HFFc6 (cell line): ENCODE data around the gene BBIP1. TPM values are rescaled to one million over a fixed set of nuclear protein-coding genes. Genes with fewer than 3 reads are reported as not detected.
A peak's percentile ranks its signal among the peaks of the same experiment; 100 is the strongest.
"Not testable (repeated sequence)": the region's sequence is repeated elsewhere in the genome, so short reads cannot be mapped to it uniquely, and the experiment has no call there.

Source experiments
- DNase-seq: peaks from one replicate; pipeline ENCODE4 v3.0.0-alpha.2; 2018
- H3K27ac Mint-ChIP-seq: 2 replicates; pipeline ENCODE4 v1.8.0; 2020; ENCODE audit warnings: mild to moderate bottlenecking, mixed read lengths
- H3K27me3 Mint-ChIP-seq: 2 replicates; pipeline ENCODE4 v1.8.0; 2021; ENCODE audit warnings: mild to moderate bottlenecking, moderate library complexity, mixed read lengths; ENCODE audit not compliant: insufficient read depth
- H3K36me3 Mint-ChIP-seq: 2 replicates; pipeline ENCODE4 v1.8.0; 2021; ENCODE audit warnings: low read depth, mixed read lengths
- H3K4me1 Mint-ChIP-seq: 2 replicates; pipeline ENCODE4 v1.8.0; 2020; ENCODE audit warnings: low read depth, mixed read lengths
- H3K4me3 Mint-ChIP-seq: 2 replicates; pipeline ENCODE4 v1.8.0; 2020; ENCODE audit warnings: mild to moderate bottlenecking, moderate library complexity, mixed read lengths
- H3K9me3 Mint-ChIP-seq: 2 replicates; pipeline ENCODE4 v1.8.0; 2020; ENCODE audit warnings: mild to moderate bottlenecking, mixed read lengths
- CTCF ChIP-seq: fragments of 200-600 bp; sonication (generic); IDR thresholded peaks from 2 replicates; pipeline ENCODE4 v1.5.0; 2021; ENCODE audit warnings: antibody characterized with exemption, mild to moderate bottlenecking
- total RNA-seq, 6 experiments: library from RNA; stranded (reverse); fragmentation: NEBNext Ultra II Directional; extraction: Animal tissue kit (Norgen Biotek cat#: 25700); gene quantifications; 2 replicates in 1 of 6; 3 replicates in 5 of 6; pipeline ENCODE4 v1.2.3, GENCODE V29; 2021

The BBIP1 gene
- total RNA-seq, 6 experiments from 2014 or later = 28.5 to 36.1 (median 31.2) TPM

- H3K4me3 Mint-ChIP-seq = no peak overlapping the region
- peak overlapping the region; percentile 55 for H3K27ac Mint-ChIP-seq
- DNase-seq = no peak
- H3K36me3 Mint-ChIP-seq = peaks cover 3% of the 10 kb centered on the region
- no peak for TF ChIP-seq CTCF
- H3K27me3 Mint-ChIP-seq = 0 out of 2 replicates have a peak, but pooled peaks cover 2% of the 10 kb centered on the region
- H3K4me1 Mint-ChIP-seq = peaks cover 33% of the 10 kb centered on the region
- H3K9me3 Mint-ChIP-seq = no peaks in the 10 kb centered on the region
These were observed 5.0 kb upstream of the BBIP1 start for GRCh38 chr10:110923856-110924493.

DNA sequence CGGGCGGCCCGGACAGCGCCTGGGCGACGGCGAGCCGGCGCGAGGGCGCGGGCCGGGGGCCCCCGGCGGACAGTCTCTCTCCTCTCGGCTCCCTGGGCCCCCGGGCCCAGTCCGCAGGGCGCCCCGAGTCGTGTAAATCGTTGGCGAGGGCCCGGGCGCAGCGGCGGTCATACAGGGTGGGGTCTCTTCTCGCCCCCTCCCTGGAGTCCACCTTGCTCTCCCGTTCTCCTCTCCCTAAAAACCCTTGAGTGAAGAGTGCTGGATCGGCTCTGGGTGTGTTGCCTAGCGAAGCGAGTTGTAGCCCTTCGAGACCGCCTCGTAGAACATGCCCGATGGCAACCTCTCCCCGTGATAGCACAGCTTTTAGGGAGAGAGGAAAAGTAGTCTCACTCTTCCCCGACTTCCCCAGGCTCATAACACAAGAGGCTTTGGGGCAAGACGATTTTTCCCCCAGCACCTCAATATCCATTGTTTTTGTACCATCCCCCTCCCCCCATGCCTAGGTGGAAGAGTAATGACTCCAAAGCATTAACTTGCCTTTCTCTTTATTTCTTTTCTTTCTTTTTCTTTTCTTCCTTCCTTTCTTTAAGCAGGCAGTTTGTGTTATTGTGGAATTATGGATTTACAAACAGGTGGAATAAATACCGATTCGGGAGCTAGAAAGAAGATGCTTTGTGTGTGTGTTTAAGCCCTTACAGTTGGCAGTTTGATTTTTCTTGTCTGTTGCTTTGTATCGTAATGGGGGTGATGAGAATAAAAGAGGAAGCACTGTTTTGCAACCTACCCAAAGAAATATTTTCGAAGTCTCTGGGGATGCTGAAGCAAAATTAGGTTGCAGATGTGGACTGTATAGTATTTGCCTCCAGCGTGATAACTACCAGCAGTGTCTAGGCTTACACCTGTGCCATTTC, 1.2 kb upstream of the BBIP1 start:
- Mint-ChIP-seq H3K9me3 (no peaks in the 10 kb centered on the region), H3K4me1 (peaks cover 64% of the 10 kb centered on the region), H3K36me3 (peaks cover 3% of the 10 kb centered on the region), H3K4me3 (peak overlapping the region; percentile 94), H3K27ac (peak overlapping the region; percentile 92), H3K27me3 (peaks cover 7% of the 10 kb centered on the region; the same call in 1 of the 2 replicates)
- DNase-seq = peak; percentile 23
- TF ChIP-seq CTCF = no peak

DNA sequence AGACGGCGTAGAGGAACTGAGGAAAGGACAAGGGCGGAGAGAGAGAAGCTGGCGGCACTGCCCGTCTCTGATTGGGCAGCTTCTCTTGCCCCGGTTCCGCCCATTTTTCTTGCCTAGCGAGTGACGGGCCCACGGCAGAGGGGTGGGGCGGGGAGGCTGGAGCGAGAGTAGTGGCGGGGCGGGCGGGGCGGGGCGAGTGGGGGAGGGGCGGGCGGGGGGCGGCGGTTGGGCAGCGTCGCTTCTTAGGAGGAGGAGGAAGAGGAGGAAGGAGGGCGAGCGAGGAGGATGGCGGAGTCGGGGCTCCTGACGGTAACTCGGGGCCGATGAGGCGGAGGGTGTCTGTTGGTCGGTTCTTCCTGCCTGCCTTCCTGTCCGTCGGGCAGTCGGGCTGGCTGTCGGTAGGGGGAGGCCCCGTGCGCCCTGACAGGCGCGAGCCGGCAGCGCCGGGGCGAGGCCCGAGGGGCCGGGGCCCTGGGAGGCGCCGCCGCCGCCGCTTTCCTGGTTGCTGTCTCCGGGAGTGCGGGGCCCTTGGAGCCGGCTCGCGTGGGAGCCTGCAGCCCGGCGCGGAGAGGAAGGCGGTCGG, 460 bp upstream of the BBIP1 start, which contains the start of gene SHOC2:
TSS of gene SHOC2 (plus strand) at position 256 of the 583 bp plus-strand sequence. CDS start 44,755 bp downstream, outside the sequence.
- no peak for DNase-seq
- H3K27ac Mint-ChIP-seq = peak within 1 kb of the TSS; percentile 100
- peaks cover 7% of the 10 kb centered on the region; the same call in 1 of the 2 replicates for H3K27me3 Mint-ChIP-seq
- H3K4me3 Mint-ChIP-seq = peak within 1 kb of the TSS; percentile 94
- no peaks in the 10 kb centered on the region for H3K9me3 Mint-ChIP-seq
- peak; percentile 43 for TF ChIP-seq CTCF
- peaks cover 3% of the 10 kb centered on the region for H3K36me3 Mint-ChIP-seq
- H3K4me1 Mint-ChIP-seq = peaks cover 68% of the 10 kb centered on the region

DNA sequence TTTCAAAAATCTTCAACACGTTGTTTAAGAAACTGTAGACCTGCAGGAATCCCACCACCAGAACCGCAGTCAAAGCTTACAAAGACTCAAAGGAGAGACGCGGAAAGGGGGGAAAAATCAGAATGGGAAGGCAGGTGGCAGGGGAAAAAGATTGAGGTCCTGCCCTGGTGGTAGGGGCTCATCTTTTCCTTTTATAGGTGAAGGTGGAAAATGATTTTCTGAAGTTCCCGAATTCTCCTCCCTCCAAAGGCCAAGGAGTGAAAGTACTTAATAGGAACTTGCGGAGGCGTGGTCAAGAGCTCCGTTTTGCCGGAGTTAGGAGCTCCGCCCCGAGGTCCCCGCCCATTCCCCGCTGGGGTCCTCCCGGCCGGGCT, 724 bp downstream of the BBIP1 start:
- Mint-ChIP-seq H3K36me3 (no peaks in the 10 kb centered on the region; the same call in 1 of the 2 replicates), H3K4me1 (peaks cover 67% of the 10 kb centered on the region), H3K4me3 (peak overlapping the region; percentile 94), H3K27ac (peak overlapping the region; percentile 100), H3K27me3 (peaks cover 7% of the 10 kb centered on the region; the same call in 1 of the 2 replicates), H3K9me3 (no peaks in the 10 kb centered on the region)
- DNase-seq = peak; percentile 95
- peak; percentile 21; the same call in 1 of the 2 replicates for TF ChIP-seq CTCF

- Mint-ChIP-seq H3K4me3 (peak overlapping the region; percentile 94), H3K9me3 (no peaks in the 10 kb centered on the region), H3K4me1 (peaks cover 70% of the 10 kb centered on the region), H3K36me3 (no peaks in the 10 kb centered on the region; the same call in 1 of the 2 replicates), H3K27me3 (peaks cover 7% of the 10 kb centered on the region; the same call in 1 of the 2 replicates), H3K27ac (peak overlapping the region; percentile 100)
- TF ChIP-seq CTCF = no peak
- peak; percentile 92 for DNase-seq
These were observed 2.2 kb downstream of the BBIP1 start for GRCh38 chr10:110916554-110917346.

DNA sequence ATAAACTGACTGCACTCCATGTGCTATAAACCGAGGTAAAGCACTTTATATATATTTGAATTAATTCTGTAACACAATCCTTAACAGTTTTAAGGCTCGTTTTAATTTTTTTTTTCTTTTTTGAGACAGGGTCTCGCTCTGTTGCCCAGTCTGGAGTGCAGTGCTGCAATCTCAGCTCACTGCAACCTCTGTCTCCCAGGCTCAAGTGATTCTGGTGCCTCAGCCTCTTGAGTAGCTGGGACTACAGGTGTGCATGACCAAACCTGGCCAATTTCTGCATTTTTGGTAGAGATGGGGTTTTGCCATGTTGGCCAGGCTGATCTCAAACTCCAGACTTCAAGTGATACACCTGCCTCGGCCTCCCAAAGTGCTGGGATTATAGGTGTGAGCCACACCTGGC, 3.4 kb downstream of the BBIP1 start:
- not testable (repeated sequence) for H3K36me3 Mint-ChIP-seq, DNase-seq, H3K4me3 Mint-ChIP-seq, H3K9me3 Mint-ChIP-seq, H3K27ac Mint-ChIP-seq, H3K27me3 Mint-ChIP-seq
- peaks cover 70% of the 10 kb centered on the region for H3K4me1 Mint-ChIP-seq
